Measurements from ENCODE around the gene NRARP. TPM values are rescaled to one million over a fixed set of nuclear protein-coding genes. Genes with fewer than 3 reads are reported as not detected.

NRARP gene
- total and polyA plus RNA-seq, 2 experiments from 2014 or later: 4.0 to 55.1 TPM

DNA sequence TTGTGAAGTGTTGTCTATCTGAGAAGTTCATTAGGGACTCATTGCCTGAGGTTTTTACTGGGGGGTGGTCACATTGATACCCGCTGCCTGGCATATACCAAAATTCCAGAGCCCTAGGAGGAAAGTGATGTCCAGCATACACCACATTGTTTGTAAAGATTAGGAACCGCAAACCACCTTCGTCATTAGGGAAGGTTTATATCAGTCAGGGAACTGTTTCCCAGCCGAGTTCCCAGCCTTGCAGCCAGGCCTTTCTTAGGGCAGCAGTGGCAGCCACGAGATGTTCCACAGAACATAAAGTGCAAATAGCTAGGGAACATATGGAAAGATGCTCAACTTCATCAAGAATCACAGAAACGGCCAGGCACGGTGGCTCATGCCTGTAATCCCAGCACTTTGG, 40.4 kb upstream of the NRARP start:
- peaks cover 38% of the 10 kb centered on the region for H3K36me3 Mint-ChIP-seq (ENCODE audit: low read depth)
- Histone ChIP-seq H3K4me3 (no peak overlapping the region), H4K20me1 (replicated peaks; ENCODE audit: insufficient read depth) (no peaks in the 10 kb centered on the region), H3F3A (replicated peaks; ENCODE audit: low read depth) (no peaks in the 10 kb centered on the region), H3K79me2 (replicated peaks; ENCODE audit: insufficient read depth) (no peaks in the 10 kb centered on the region), H3K36me3 (ENCODE audit: insufficient read depth) (no peaks in the 10 kb centered on the region; the same call in 1 of the 2 replicates), H2AFZ (no peak overlapping the region), H3K4me2 (no peak overlapping the region), H3K27ac (ENCODE audit: low read depth) (no peak overlapping the region), H3K27me3 (ENCODE audit: insufficient read depth) (no peaks in the 10 kb centered on the region), H3K9me2 (ENCODE audit: insufficient read depth) (no peaks in the 10 kb centered on the region), H3K4me1 (ENCODE audit: insufficient read depth) (no peaks in the 10 kb centered on the region)
- no peak for ATAC-seq
- TF ChIP-seq, protein P1, sequence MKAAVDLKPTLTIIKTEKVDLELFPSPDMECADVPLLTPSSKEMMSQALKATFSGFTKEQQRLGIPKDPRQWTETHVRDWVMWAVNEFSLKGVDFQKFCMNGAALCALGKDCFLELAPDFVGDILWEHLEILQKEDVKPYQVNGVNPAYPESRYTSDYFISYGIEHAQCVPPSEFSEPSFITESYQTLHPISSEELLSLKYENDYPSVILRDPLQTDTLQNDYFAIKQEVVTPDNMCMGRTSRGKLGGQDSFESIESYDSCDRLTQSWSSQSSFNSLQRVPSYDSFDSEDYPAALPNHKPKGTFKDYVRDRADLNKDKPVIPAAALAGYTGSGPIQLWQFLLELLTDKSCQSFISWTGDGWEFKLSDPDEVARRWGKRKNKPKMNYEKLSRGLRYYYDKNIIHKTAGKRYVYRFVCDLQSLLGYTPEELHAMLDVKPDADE (IDR thresholded peaks at IDR 0.05): no peak
- TF ChIP-seq ZNF462 (CRISPR knock-in tag; IDR thresholded peaks at IDR 0.05) (no peak), EZH2 (IDR thresholded peaks at IDR 0.05; ENCODE audit: low read depth, unreplicated experiment) (no peak), CTCF (conservative IDR thresholded peaks at IDR 0.05; ENCODE audit: low read depth in 2 of 2) (no peak), ZNF331 (CRISPR knock-in tag; IDR thresholded peaks at IDR 0.05; ENCODE audit: low read depth) (no peak), EZH2phosphoT487 (IDR thresholded peaks at IDR 0.05; ENCODE audit: unreplicated experiment) (no peak), STAT1 (IDR thresholded peaks at IDR 0.05; ENCODE audit: unreplicated experiment) (no peak), CREB1 (CRISPR knock-in tag; IDR thresholded peaks at IDR 0.05; ENCODE audit: low read depth) (no peak), NANOG (IDR thresholded peaks at IDR 0.05; ENCODE audit: borderline replicate concordance) (no peak), JUNB (IDR thresholded peaks at IDR 0.05; ENCODE audit: unreplicated experiment) (no peak), POLR2AphosphoS5 (IDR thresholded peaks at IDR 0.05; ENCODE audit: low read depth) (no peak), ZNF114 (CRISPR knock-in tag; IDR thresholded peaks at IDR 0.05) (no peak)
- TF ChIP-seq, protein P2, sequence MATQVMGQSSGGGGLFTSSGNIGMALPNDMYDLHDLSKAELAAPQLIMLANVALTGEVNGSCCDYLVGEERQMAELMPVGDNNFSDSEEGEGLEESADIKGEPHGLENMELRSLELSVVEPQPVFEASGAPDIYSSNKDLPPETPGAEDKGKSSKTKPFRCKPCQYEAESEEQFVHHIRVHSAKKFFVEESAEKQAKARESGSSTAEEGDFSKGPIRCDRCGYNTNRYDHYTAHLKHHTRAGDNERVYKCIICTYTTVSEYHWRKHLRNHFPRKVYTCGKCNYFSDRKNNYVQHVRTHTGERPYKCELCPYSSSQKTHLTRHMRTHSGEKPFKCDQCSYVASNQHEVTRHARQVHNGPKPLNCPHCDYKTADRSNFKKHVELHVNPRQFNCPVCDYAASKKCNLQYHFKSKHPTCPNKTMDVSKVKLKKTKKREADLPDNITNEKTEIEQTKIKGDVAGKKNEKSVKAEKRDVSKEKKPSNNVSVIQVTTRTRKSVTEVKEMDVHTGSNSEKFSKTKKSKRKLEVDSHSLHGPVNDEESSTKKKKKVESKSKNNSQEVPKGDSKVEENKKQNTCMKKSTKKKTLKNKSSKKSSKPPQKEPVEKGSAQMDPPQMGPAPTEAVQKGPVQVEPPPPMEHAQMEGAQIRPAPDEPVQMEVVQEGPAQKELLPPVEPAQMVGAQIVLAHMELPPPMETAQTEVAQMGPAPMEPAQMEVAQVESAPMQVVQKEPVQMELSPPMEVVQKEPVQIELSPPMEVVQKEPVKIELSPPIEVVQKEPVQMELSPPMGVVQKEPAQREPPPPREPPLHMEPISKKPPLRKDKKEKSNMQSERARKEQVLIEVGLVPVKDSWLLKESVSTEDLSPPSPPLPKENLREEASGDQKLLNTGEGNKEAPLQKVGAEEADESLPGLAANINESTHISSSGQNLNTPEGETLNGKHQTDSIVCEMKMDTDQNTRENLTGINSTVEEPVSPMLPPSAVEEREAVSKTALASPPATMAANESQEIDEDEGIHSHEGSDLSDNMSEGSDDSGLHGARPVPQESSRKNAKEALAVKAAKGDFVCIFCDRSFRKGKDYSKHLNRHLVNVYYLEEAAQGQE (IDR thresholded peaks at IDR 0.05; ENCODE audit: unreplicated experiment): no peak
- H3K4me1 Mint-ChIP-seq: no peaks in the 10 kb centered on the region
- H3K4me3 Mint-ChIP-seq: no peak overlapping the region; the same call in 2 of the 3 replicates
- peaks cover 83% of the 10 kb centered on the region for H3K9me3 Mint-ChIP-seq
- no peaks in the 10 kb centered on the region for H3K27me3 Mint-ChIP-seq (ENCODE audit: insufficient read depth, low read depth, poor library complexity)
- no peak overlapping the region for H3K27ac Mint-ChIP-seq
- DNase-seq (ENCODE audit: low spot score): no peak
